Esophagus (tissue), 2 donors: ENCODE measurements around the gene CCNC. TPM values are rescaled to one million over a fixed set of nuclear protein-coding genes. Genes with fewer than 3 reads are reported as not detected.

ENCODE experiments used
- H3K27ac ChIP-seq, 2 donors: one replicate each; pipeline ENCODE4 v1.5.1; 2013; ENCODE audit warnings: low read depth in 2 of 2, mild to moderate bottlenecking in 2 of 2, inconsistent platforms in 1 of 2, low read length in 1 of 2, moderate library complexity in 1 of 2
- H3K27me3 ChIP-seq, 2 donors: one replicate each; pipeline ENCODE4 v1.6.1; 2013; ENCODE audit warnings: low read length in 2 of 2, control low read depth in 1 of 2, mild to moderate bottlenecking in 1 of 2; ENCODE audit not compliant: insufficient read depth in 2 of 2, control insufficient read depth in 1 of 2
- H3K36me3 ChIP-seq, 2 donors: one replicate each; pipeline ENCODE4 v1.6.1; 2013; ENCODE audit warnings: low read length in 1 of 2; ENCODE audit not compliant: control insufficient read depth in 2 of 2, insufficient read depth in 2 of 2
- H3K4me1 ChIP-seq, 2 donors: one replicate each; pipeline ENCODE4 v1.6.1; 2013; ENCODE audit warnings: low read length in 1 of 2; ENCODE audit not compliant: control insufficient read depth in 2 of 2, insufficient read depth in 2 of 2
- H3K4me3 ChIP-seq, 2 donors: one replicate each; pipeline ENCODE4 v1.5.1; 2013; ENCODE audit warnings: low read length in 2 of 2, mild to moderate bottlenecking in 2 of 2, low read depth in 1 of 2, moderate library complexity in 1 of 2
- H3K9me3 ChIP-seq, 2 donors: one replicate each; pipeline ENCODE4 v1.6.1; 2013; ENCODE audit warnings: mild to moderate bottlenecking in 2 of 2, low read depth in 1 of 2, low read length in 1 of 2, moderate library complexity in 1 of 2; ENCODE audit not compliant: control insufficient read depth in 2 of 2, insufficient read depth in 1 of 2
- WGBS, 2 donors: extraction: QIAGEN DNeasy Blood & Tissue Kit; methylation state at CpG; one replicate each; pipeline ENCODE4 v1.1.7; 2013; 5-methylcytosine and 5-hydroxymethylcytosine counted together
- polyA plus RNA-seq, 2 donors: library from polyadenylated mRNA; stranded (reverse); fragments of 200-250 nt; gene quantifications; one replicate each; pipeline ENCODE4 v1.2.3, GENCODE V29; 2013
- donor health status: healthy with polysubstance abuse.
- donor health status: Bipolar disorder and iron deficiency.

CCNC gene
- polyA plus RNA-seq, 2 donors = 33.6 to 34.1 TPM

GRCh38 chr6:99550046-99550748 lies 18.3 kb downstream of the CCNC start:
- 56 to 73% methylated on average over 3 of the region's 3 CpGs for WGBS, 2 donors
- no peaks in the 10 kb centered on the region for H3K4me1 ChIP-seq
- no peak overlapping the region for H3K27ac ChIP-seq
- H3K27me3 ChIP-seq = no peaks in the 10 kb centered on the region
- no peak overlapping the region for H3K4me3 ChIP-seq
- H3K9me3 ChIP-seq = no peaks in the 10 kb centered on the region
- H3K36me3 ChIP-seq = peaks cover under 1 to 3% of the 10 kb centered on the region in 2 donors

- no peak overlapping the region for H3K4me3 ChIP-seq
- H3K36me3 ChIP-seq = peaks cover 0 to 3% of the 10 kb centered on the region in 2 donors
- 93 to 95% methylated on average over 4 of the region's 4 CpGs for WGBS, 2 donors
- H3K4me1 ChIP-seq = no peaks in the 10 kb centered on the region
- H3K27ac ChIP-seq = no peak overlapping the region
- H3K9me3 ChIP-seq = no peaks in the 10 kb centered on the region
- no peaks in the 10 kb centered on the region for H3K27me3 ChIP-seq
Measured at GRCh38 chr6:99548706-99549105, 19.8 kb downstream of the CCNC start.

- no peaks in the 10 kb centered on the region for H3K4me1 ChIP-seq
- no peaks in the 10 kb centered on the region for H3K27me3 ChIP-seq
- peaks cover 0 to 3% of the 10 kb centered on the region in 2 donors for H3K36me3 ChIP-seq
- 86 to 88% methylated on average over 4 of the region's 4 CpGs for WGBS, 2 donors
- H3K9me3 ChIP-seq = no peaks in the 10 kb centered on the region
- no peak overlapping the region for H3K27ac ChIP-seq
- H3K4me3 ChIP-seq = no peak overlapping the region
Measured at GRCh38 chr6:99547526-99547925, 20.9 kb downstream of the CCNC start.

- Histone ChIP-seq H3K36me3 (peaks cover 0 to 3% of the 10 kb centered on the region in 2 donors), H3K27ac (no peak overlapping the region), H3K4me1 (no peaks in the 10 kb centered on the region), H3K4me3 (no peak overlapping the region), H3K27me3 (no peaks in the 10 kb centered on the region), H3K9me3 (no peaks in the 10 kb centered on the region)
- WGBS, 2 donors = 78% methylated on average over 1 of the region's 1 CpG
Measured at GRCh38 chr6:99545442-99545841, 23.0 kb downstream of the CCNC start.

- Histone ChIP-seq H3K9me3 (no peaks in the 10 kb centered on the region), H3K27me3 (no peaks in the 10 kb centered on the region), H3K36me3 (peaks cover 0 to 3% of the 10 kb centered on the region in 2 donors), H3K4me1 (no peaks in the 10 kb centered on the region), H3K4me3 (no peak overlapping the region), H3K27ac (no peak overlapping the region)
Measured at GRCh38 chr6:99543968-99544367, 24.5 kb downstream of the CCNC start.

- no peaks in the 10 kb centered on the region for H3K9me3 ChIP-seq
- no peak overlapping the region for H3K4me3 ChIP-seq
- H3K4me1 ChIP-seq = no peaks in the 10 kb centered on the region
- 93 to 95% methylated on average over 1 of the region's 1 CpG for WGBS, 2 donors
- H3K36me3 ChIP-seq = peaks cover 0 to 3% of the 10 kb centered on the region in 2 donors
- H3K27me3 ChIP-seq = no peaks in the 10 kb centered on the region
- H3K27ac ChIP-seq = no peak overlapping the region
Measured at GRCh38 chr6:99530627-99531026, 37.8 kb downstream of the CCNC start.

- H3K27me3 ChIP-seq = no peaks in the 10 kb centered on the region
- no peaks in the 10 kb centered on the region for H3K4me1 ChIP-seq
- H3K27ac ChIP-seq = no peak overlapping the region
- no peaks in the 10 kb centered on the region for H3K36me3 ChIP-seq
- H3K9me3 ChIP-seq = no peaks in the 10 kb centered on the region
- H3K4me3 ChIP-seq = no peak overlapping the region
- 76 to 86% methylated on average over 4 of the region's 4 CpGs for WGBS, 2 donors
Measured at GRCh38 chr6:99522531-99522930, 45.9 kb downstream of the CCNC start.

GRCh38 chr6:99521633-99522151 lies 46.8 kb downstream of the CCNC start:
- peak overlapping the region; percentile 97 for H3K27ac ChIP-seq
- WGBS, 2 donors = 32 to 38% methylated on average over 9 of the region's 9 CpGs
- H3K36me3 ChIP-seq = no peaks in the 10 kb centered on the region
- H3K27me3 ChIP-seq = no peaks in the 10 kb centered on the region
- H3K4me3 ChIP-seq = peak overlapping the region; percentile 97 to 99
- H3K4me1 ChIP-seq = no peaks in the 10 kb centered on the region
- H3K9me3 ChIP-seq = no peaks in the 10 kb centered on the region

- 0% methylated on average over 47 of the region's 47 CpGs for WGBS, 2 donors
- Histone ChIP-seq H3K9me3 (no peaks in the 10 kb centered on the region), H3K36me3 (no peaks in the 10 kb centered on the region), H3K4me1 (no peaks in the 10 kb centered on the region), H3K27ac (peak overlapping the region; percentile 97), H3K27me3 (no peaks in the 10 kb centered on the region), H3K4me3 (peak overlapping the region; percentile 97 to 99)
Measured at GRCh38 chr6:99520855-99521632, 47.4 kb downstream of the CCNC start.
